Testis (tissue), 2 donors: ENCODE data around the gene CDYL.

Experiments
- CTCF ChIP-seq, 3 experiments: fragments of 450-650 bp in 2 of 3; fragments of 200-600 bp in 1 of 3; sonication (generic) in 1 of 3; IDR thresholded peaks; one replicate each; pipeline ENCODE4 v1.5.1; 2016 to 2019; ENCODE audit warnings: antibody characterized with exemption in 3 of 3, mild to moderate bottlenecking in 2 of 3, moderate library complexity in 1 of 3
- POLR2A ChIP-seq: fragments of 450-650 bp; IDR thresholded peaks from one replicate; pipeline ENCODE4 v1.6.1; 2017; ENCODE audit warnings: antibody characterized with exemption, mild to moderate bottlenecking, moderate library complexity

GRCh38 chr6:4728436-4728769 lies 47.8 kb upstream of the CDYL start:
- no peak for TF ChIP-seq CTCF (IDR thresholded peaks at IDR 0.05)
- no peak for TF ChIP-seq POLR2A
